Measurements from ENCODE around the gene B4GALT4.
"Not testable (repeated sequence)": the region's sequence is repeated elsewhere in the genome, so short reads cannot be mapped to it uniquely, and the experiment has no call there.

B4GALT4 gene

GRCh38 chr3:119243712-119244111, 3.0 kb upstream of the B4GALT4 start:
- no peak overlapping the region for H3K27ac ChIP-seq
- no peak for TF ChIP-seq CTCF (IDR thresholded peaks at IDR 0.05)
- TF ChIP-seq ZFX (IDR thresholded peaks at IDR 0.05; ENCODE audit: borderline replicate concordance): no peak

- H3K27ac ChIP-seq: not testable (repeated sequence)
Observed at GRCh38 chr3:119243058-119243529, 2.4 kb upstream of the B4GALT4 start.

GRCh38 chr3:119242387-119243057, 1.8 kb upstream of the B4GALT4 start:
- not testable (repeated sequence) for H3K27ac ChIP-seq

GRCh38 chr3:119240101-119240590, 532 bp downstream of the B4GALT4 start:
- peak overlapping the region; percentile 87 for H3K27ac ChIP-seq
- TF ChIP-seq ZFX (IDR thresholded peaks at IDR 0.05; ENCODE audit: borderline replicate concordance) (no peak), CTCF (IDR thresholded peaks at IDR 0.05) (no peak)

- no peak for TF ChIP-seq CTCF (IDR thresholded peaks at IDR 0.05)
- TF ChIP-seq ZFX (IDR thresholded peaks at IDR 0.05; ENCODE audit: borderline replicate concordance): no peak
- peak overlapping the region; percentile 87; the same call in 1 of the 2 replicates for H3K27ac ChIP-seq
Observed at GRCh38 chr3:119239206-119239820, 1.4 kb downstream of the B4GALT4 start.

- H3K27ac ChIP-seq: no peak overlapping the region
- TF ChIP-seq CTCF (IDR thresholded peaks at IDR 0.05) (no peak), ZFX (IDR thresholded peaks at IDR 0.05; ENCODE audit: borderline replicate concordance) (no peak)
Observed at GRCh38 chr3:119238363-119238762, 2.3 kb downstream of the B4GALT4 start.

GRCh38 chr3:119237299-119237698, 3.4 kb downstream of the B4GALT4 start:
- TF ChIP-seq CTCF (IDR thresholded peaks at IDR 0.05): no peak
- no peak overlapping the region for H3K27ac ChIP-seq

GRCh38 chr3:119236756-119237155, 3.9 kb downstream of the B4GALT4 start:
- no peak overlapping the region for H3K27ac ChIP-seq

More at GRCh38 chr3:119236756-119237155, 3.9 kb downstream of the B4GALT4 start:
- no peak for TF ChIP-seq ZFX (IDR thresholded peaks at IDR 0.05; ENCODE audit: borderline replicate concordance)
- no peak for TF ChIP-seq CTCF (IDR thresholded peaks at IDR 0.05)

All from 22Rv1 (cell line).